ENCODE results near the gene PXMP2. TPM values are rescaled to one million over a fixed set of nuclear protein-coding genes. Genes with fewer than 3 reads are reported as not detected.
"Not testable (repeated sequence)": the region's sequence is repeated elsewhere in the genome, so short reads cannot be mapped to it uniquely, and the experiment has no call there.

Gene PXMP2
- total RNA-seq, 1 donor from 2014 or later: 15.0 TPM

GRCh38 chr12:132746613-132747012 lies 59.2 kb downstream of the PXMP2 start:
- intact Hi-C loops (cut with DNase I): no loop called here

GRCh38 chr12:132747395-132747794 lies 60.0 kb downstream of the PXMP2 start:
- Histone ChIP-seq H3K27me3 (no peaks in the 10 kb centered on the region), H3K27ac (no peak overlapping the region), H3K9me3 (no peaks in the 10 kb centered on the region), H3K4me3 (no peak overlapping the region), H3K4me1 (no peaks in the 10 kb centered on the region), H3K36me3 (peaks cover 4 to 96% of the 10 kb centered on the region in 2 donors)
- intact Hi-C loops (cut with DNase I): no loop called here
- no peak for TF ChIP-seq CTCF (IDR thresholded peaks at IDR 0.05)
- TF ChIP-seq POLR2AphosphoS5 (IDR thresholded peaks at IDR 0.05; ENCODE audit: insufficient read depth in 1 of 2, low read depth in 1 of 2): no peak
- TF ChIP-seq POLR2A (IDR thresholded peaks at IDR 0.05): no peak
- DNase-seq (ENCODE audit: extremely low spot score in 2 of 2): no peak

More at GRCh38 chr12:132746613-132747012, 59.2 kb downstream of the PXMP2 start:
- H3K9me3 ChIP-seq: no peaks in the 10 kb centered on the region
- H3K27me3 ChIP-seq: no peaks in the 10 kb centered on the region
- peaks cover 4 to 95% of the 10 kb centered on the region in 2 donors for H3K36me3 ChIP-seq
- no peak for TF ChIP-seq POLR2AphosphoS5 (IDR thresholded peaks at IDR 0.05; ENCODE audit: insufficient read depth in 1 of 2, low read depth in 1 of 2)
- TF ChIP-seq CTCF (IDR thresholded peaks at IDR 0.05): no peak
- TF ChIP-seq POLR2A (IDR thresholded peaks at IDR 0.05): no peak
- H3K27ac ChIP-seq: no peak overlapping the region
- H3K4me1 ChIP-seq: no peaks in the 10 kb centered on the region
- H3K4me3 ChIP-seq: no peak overlapping the region
- DNase-seq (ENCODE audit: extremely low spot score in 2 of 2): no peak

GRCh38 chr12:132747896-132748295 lies 60.5 kb downstream of the PXMP2 start:
- Histone ChIP-seq H3K4me1 (no peaks in the 10 kb centered on the region), H3K4me3 (no peak overlapping the region), H3K9me3 (no peaks in the 10 kb centered on the region), H3K27me3 (no peaks in the 10 kb centered on the region), H3K36me3 (peaks cover 4 to 95% of the 10 kb centered on the region in 2 donors), H3K27ac (no peak overlapping the region)
- no peak for DNase-seq (ENCODE audit: extremely low spot score in 2 of 2)
- intact Hi-C loops (cut with DNase I): no loop called here
- TF ChIP-seq POLR2A (IDR thresholded peaks at IDR 0.05) (no peak), CTCF (IDR thresholded peaks at IDR 0.05) (no peak), POLR2AphosphoS5 (IDR thresholded peaks at IDR 0.05; ENCODE audit: insufficient read depth in 1 of 2, low read depth in 1 of 2) (no peak)

- Histone ChIP-seq H3K9me3 (no peaks in the 10 kb centered on the region), H3K36me3 (peaks cover 4 to 94% of the 10 kb centered on the region in 2 donors), H3K4me1 (no peaks in the 10 kb centered on the region), H3K27ac (no peak overlapping the region), H3K4me3 (no peak overlapping the region), H3K27me3 (no peaks in the 10 kb centered on the region)
- intact Hi-C loops (cut with DNase I): no loop called here
- DNase-seq (ENCODE audit: extremely low spot score in 2 of 2): no peak
- TF ChIP-seq POLR2A (IDR thresholded peaks at IDR 0.05) (no peak), CTCF (IDR thresholded peaks at IDR 0.05) (no peak), POLR2AphosphoS5 (IDR thresholded peaks at IDR 0.05; ENCODE audit: insufficient read depth in 1 of 2, low read depth in 1 of 2) (no peak)
These were observed 60.9 kb downstream of the PXMP2 start for GRCh38 chr12:132748319-132748718.

GRCh38 chr12:132753670-132754069 lies 66.3 kb downstream of the PXMP2 start:
- H3K27me3 ChIP-seq; H3K27ac ChIP-seq; H3K9me3 ChIP-seq; DNase-seq (ENCODE audit: extremely low spot score in 2 of 2); H3K4me3 ChIP-seq; intact Hi-C loops (cut with DNase I); H3K4me1 ChIP-seq: not testable (repeated sequence)
- peaks cover 0 to 59% of the 10 kb centered on the region in 2 donors for H3K36me3 ChIP-seq
